HG02763 (cell line): ENCODE results near the gene AADACL2.
"Not testable (repeated sequence)": the region's sequence is repeated elsewhere in the genome, so short reads cannot be mapped to it uniquely, and the experiment has no call there.

Experiments used
- ATAC-seq: cut with Tn5 transposase; IDR thresholded peaks from one replicate; pipeline ENCODE4 v1.9.1; 2021; ENCODE audit warnings: mild to moderate bottlenecking, moderate library complexity; ENCODE audit not compliant: unreplicated experiment

AADACL2 gene

DNA sequence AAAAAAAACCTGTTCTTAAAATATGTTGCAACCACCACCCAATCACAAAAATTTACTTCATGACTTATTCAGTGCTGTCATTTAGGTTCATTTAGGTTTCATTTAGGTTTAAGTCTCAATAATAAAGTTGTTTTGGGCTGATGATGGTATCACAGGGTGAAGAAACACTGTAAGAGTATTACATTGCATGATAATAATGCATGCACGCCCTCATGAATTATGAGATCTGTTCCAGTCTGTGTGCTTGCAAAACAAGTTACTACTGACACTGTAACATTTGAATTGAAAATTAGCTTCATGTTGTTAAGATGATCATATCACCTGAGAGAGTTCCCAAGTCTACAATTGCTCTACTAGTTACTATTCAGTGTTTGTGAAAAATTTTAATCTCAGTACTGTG, at the start of gene AADACL2:
TSS of gene AADACL2 (plus strand) at position 315 of the 400 bp plus-strand sequence. CDS start 109 bp downstream, outside the sequence.
- ATAC-seq = no peak

DNA sequence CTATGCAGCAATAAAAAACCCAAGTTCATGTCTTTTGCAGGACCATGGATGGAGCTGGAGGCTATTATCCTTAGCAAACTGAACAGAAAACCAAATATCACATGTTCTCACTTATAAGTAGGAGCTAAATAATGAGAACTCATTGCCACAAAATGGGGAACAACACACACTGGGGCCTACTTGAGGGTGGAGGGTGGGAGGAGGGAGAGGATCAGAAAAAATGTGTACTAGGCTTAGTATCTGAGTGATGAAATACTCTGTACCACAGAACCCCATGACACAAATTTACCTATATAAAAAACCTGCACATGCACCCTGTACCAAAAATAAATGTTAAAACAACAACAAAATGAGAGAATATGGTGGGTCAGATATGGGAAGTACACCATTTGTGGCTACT, 49.6 kb upstream of the AADACL2 start:
- ATAC-seq = no peak

DNA sequence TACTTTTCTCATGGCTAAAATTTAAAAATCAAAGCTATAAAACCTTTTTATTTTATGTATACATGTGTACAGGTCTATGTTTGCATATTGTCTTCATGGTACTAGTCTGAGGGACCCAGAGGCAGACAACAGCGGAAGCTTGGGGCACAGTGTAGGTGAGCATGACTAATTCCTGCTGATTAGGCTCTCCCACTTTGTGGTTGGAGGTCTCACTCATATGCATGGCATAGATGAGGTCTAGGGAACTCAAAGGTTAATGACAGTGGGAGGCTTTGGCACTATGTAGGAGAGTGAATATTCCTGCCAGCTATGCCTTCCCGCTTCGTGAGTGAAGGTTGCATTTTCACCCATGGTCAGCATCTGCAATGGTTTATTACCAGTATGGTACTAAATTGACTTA, 47.5 kb upstream of the AADACL2 start:
- no peak for ATAC-seq

GRCh38 chr3:151687076-151687475, 46.7 kb upstream of the AADACL2 start:
- ATAC-seq = no peak

DNA sequence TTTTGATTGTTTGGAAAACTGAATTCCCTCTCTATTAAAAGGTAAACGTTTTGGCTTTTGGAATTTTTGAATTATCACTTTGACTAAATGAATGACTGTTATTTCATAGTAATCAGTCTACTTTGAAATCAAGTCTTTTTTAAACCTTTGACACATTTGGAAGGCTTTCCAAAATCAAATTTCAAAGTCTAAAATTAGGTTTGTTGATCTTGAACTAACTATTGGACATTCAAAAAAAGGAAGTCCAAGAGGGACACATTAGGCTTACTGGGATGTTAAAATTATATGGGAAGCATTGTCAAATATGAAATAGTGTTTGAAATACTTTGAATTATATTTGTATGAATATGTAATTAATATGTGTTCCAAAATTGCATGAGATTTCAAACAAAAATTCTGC, 45.2 kb upstream of the AADACL2 start:
- ATAC-seq = no peak

DNA sequence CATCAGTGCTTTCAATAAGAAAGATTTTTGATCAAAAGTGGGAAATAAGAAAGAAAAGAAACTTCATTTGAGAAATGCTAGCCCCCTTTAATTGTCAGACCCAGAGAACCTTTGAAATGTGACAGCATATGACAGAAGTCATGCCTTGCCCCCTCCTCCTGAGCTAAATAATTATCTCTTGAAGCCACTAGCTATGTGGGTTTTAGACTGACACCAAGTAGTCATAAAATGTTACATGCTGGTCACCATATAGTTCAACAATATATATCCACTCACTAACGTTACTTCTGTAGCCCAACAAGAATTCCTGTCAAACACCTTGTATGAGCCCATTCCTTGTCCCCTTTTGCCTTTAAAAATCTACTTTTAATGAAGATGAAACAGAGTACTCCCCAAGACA, 43.1 kb upstream of the AADACL2 start:
- ATAC-seq = no peak

DNA sequence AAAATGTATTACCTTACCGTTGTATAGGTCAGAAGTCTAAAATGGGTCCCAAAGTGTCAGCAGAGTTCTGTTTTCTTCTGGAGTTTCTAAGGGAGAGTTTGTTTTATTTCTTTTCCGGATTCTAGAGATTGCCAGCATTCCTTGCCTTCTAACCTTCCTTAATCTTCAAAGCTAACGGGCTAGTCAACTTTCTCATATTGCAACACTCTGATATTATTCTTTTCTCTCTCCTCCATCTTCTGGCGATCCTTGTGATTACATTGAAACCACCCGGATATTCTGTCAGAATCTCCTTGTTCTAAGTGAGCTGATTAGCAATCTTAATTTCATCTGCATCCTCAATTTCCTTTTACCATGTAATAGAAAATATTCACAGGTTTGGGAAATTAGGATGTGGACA, 36.2 kb upstream of the AADACL2 start:
- no peak for ATAC-seq

- no peak for ATAC-seq
These were observed 26.5 kb upstream of the AADACL2 start for GRCh38 chr3:151707216-151707615.

DNA sequence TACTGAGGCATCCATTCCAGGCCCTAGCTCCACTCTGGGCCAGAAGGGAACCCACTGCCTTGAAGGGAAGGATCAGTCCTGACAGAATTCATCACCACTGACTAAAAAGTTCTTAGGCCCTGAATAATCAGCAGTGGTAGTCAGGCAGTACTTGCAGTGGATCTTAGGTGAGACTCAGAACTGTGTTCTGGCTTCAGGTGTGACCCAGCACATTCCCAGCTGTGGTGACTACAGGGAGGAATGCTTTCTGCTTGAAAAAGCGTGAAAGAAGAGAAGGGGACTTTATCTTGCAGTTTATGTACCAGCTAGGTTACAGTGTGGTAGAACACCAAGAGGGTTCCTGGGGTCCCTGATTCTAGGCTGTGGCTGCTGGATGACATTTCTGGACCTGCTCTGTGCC, 24.9 kb upstream of the AADACL2 start:
- no peak for ATAC-seq

GRCh38 chr3:151709847-151710246, 23.9 kb upstream of the AADACL2 start:
- ATAC-seq = no peak

GRCh38 chr3:151721294-151721693, 12.4 kb upstream of the AADACL2 start:
- no peak for ATAC-seq

GRCh38 chr3:151722856-151723255, 10.9 kb upstream of the AADACL2 start:
- no peak for ATAC-seq

- ATAC-seq = no peak
These were observed 8.9 kb upstream of the AADACL2 start for GRCh38 chr3:151724576-151725562.

DNA sequence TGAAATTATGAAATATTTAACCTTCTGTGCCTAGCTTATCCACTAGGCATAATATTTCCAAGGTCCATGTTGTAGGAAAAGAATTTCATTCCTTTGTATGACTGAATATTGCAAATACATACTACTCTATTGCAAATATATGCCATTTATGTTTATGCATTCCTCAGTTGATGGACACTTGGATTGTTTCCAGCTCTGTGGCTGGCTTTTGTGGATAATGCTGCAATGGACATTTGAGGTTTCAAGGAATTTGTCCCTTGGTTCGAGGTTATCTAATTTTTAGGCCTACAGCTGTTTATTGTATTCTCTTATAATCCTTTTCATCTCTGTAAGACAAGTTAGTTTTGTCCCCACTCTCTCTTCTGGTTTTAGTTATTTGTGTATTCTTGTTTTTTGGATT, 7.7 kb upstream of the AADACL2 start:
- no peak for ATAC-seq

DNA sequence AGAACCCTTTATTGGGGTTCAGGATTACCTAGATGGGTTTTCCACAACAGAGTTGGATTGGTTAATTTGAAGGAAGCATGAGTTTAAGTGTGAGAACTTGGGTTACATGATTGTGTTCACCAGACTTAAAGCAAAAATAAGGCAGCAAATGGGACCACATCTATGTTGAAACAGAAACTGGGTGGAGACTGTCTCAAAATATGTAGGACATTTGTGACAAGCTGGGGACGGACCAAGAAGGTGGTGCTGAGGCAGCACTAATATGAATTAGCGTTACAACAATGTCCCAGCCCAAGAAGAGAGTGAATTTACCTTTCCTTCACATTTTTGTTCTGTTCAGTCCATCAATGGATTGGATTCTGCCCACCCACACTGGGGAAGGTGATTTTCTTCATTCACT, 866 bp upstream of the AADACL2 start:
- ATAC-seq = no peak

DNA sequence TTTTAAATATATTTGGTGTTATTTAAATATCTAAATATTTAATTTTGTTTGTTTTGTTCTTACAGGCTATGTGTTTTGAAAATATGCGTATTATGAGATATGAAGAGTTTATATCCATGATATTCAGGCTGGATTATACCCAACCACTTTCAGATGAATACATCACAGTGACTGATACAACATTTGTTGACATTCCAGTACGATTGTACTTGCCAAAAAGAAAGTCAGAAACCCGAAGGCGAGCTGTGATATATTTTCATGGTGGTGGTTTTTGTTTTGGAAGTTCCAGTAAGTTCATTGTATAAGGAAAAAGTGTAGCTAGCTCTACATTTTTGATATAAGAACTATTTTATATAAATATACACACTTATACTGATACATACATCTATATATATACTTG, 6.9 kb downstream of the AADACL2 start:
- no peak for ATAC-seq

DNA sequence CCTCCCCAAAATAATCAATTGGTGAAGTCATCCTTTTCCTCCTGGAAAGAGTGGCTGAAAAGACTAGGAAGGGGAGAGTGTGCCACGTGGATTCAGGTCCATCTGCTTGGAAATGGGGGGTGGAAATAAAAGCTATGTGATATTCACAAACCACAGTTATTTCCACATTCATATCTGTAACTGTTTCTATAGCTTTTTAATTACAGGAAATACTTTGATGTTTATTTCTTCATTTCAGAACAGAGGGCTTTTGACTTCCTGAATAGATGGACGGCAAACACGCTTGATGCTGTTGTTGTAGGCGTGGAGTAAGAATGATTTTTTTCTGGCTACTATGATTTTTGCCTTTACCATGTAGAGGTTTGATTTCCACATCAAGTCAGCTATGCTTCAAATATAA, 10.1 kb downstream of the AADACL2 start:
- no peak for ATAC-seq

GRCh38 chr3:151750181-151750580, 16.5 kb downstream of the AADACL2 start:
- ATAC-seq = no peak

DNA sequence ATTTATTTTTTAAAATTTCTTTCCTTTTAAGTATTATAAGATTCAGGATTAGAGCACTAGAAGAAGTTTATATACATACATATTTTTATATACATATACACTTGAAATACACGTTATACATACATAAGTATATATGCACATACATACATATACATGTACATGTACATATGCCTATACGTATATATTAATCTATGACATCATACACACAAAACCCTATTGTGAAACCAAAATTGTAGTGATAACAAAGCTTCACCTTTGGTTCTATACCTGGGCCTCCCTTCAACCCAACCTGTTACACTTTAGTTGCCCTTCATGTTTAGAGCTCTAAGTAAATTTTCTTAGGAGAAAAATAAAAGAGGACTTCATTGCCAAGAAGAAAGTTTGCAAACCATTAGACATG, 17.0 kb downstream of the AADACL2 start:
- ATAC-seq = no peak

DNA sequence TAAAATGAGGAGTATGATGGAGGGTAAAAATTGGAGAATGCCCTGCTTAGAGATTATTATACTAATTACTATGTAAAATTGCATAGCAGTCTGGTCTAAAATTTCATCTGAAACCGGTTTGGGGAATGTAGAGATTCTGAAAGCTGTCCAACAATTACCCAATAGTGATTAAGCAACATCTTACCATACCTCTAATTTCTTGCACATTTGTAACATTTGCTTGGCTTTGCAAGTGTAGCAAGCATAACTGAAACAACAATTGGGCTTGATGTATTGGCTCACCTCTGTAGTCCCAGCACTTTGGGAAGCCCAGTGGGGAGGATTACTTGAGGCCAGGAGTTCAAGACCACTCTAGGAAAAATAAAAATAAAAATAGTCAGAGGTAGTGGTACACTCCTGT, 17.4 kb downstream of the AADACL2 start:
- no peak for ATAC-seq

DNA sequence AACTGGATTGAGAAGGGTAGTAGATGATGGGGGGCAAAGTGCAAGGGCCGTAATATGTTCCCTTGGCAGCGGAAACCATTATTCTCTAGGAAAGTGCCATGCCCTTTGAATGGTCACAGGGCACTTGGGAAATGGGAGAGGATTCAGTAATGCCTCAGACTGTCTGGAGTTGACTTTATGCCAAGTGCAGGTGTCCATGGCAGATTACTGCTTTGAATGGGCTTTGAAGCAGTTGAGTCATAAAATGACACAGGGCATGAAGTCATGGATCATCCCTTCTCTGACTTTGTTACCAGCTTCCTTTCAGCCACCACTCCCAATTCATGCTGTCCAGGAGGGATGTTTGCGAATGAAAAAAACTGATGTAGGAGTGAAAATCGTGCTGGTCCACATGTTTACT, 20.1 kb downstream of the AADACL2 start:
- no peak for ATAC-seq

DNA sequence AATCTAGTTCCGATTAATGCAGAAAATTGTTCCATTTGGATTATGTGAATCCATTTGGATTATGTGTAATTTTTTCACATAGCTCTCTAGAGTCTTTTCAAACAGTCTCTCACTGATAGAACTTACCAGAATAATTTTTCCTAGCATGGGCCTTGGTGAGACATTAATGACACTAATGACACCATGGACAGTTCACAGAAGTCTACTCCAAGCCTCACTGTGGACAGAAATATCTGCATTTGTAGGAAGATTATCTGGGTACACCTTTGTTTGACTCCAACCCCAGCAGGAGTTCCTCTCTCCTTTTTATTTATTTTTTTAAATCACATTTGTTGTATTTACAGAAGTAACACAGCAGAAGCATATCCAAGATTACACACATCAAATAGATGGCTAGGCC, 27.9 kb downstream of the AADACL2 start:
- no peak for ATAC-seq

DNA sequence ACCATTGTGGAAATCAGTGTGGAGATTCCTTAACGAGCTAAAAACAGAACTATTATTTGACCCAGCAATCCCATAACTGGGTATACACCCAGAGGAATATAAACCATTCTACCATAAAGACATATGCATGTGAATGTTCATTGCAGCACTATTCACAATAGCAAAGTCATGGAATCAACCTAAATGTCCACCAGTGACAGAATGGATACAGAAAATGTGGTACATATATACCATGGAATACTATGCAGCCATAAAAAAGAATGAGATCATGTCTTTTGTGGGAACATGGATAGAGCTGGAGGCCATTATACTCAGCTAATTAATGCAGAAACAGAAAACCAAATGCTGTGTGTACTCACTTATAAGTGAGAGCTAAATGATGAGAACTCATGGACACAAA, 31.0 kb downstream of the AADACL2 start:
- not testable (repeated sequence) for ATAC-seq
